HG03196 (cell line): ENCODE measurements around the gene FBLIM1.
"Not testable (repeated sequence)": the region's sequence is repeated elsewhere in the genome, so short reads cannot be mapped to it uniquely, and the experiment has no call there.

ENCODE experiments used
- ATAC-seq: cut with Tn5 transposase; IDR thresholded peaks from one replicate; pipeline ENCODE4 v1.9.1; 2021; ENCODE audit not compliant: unreplicated experiment

The FBLIM1 gene

GRCh38 chr1:15807549-15807948, 49.0 kb downstream of the FBLIM1 start, which contains the start of gene UQCRHL:
TSS of gene UQCRHL (minus strand) at chr1:15807649. CDS start at chr1:15807649, 0 bp downstream.
- not testable (repeated sequence) for ATAC-seq

GRCh38 chr1:15808955-15809354, 50.4 kb downstream of the FBLIM1 start:
- ATAC-seq: no peak

- no peak for ATAC-seq
These were observed 51.5 kb downstream of the FBLIM1 start for GRCh38 chr1:15810073-15810472.

GRCh38 chr1:15816674-15817073, 58.1 kb downstream of the FBLIM1 start:
- ATAC-seq: no peak

- no peak for ATAC-seq
These were observed 61.9 kb downstream of the FBLIM1 start for GRCh38 chr1:15820478-15820877.

- ATAC-seq: no peak
These were observed 67.2 kb downstream of the FBLIM1 start for GRCh38 chr1:15825800-15826199.

- ATAC-seq: no peak
These were observed 68.4 kb downstream of the FBLIM1 start for GRCh38 chr1:15826810-15827507.

- ATAC-seq: not testable (repeated sequence)
These were observed 69.0 kb downstream of the FBLIM1 start for GRCh38 chr1:15827567-15827966.

- ATAC-seq: not testable (repeated sequence)
These were observed 70.3 kb downstream of the FBLIM1 start for GRCh38 chr1:15828931-15829330.

GRCh38 chr1:15830258-15830657, 71.7 kb downstream of the FBLIM1 start:
- no peak for ATAC-seq

- ATAC-seq: no peak
These were observed 74.6 kb downstream of the FBLIM1 start for GRCh38 chr1:15833069-15833679.

GRCh38 chr1:15833842-15834405, 75.3 kb downstream of the FBLIM1 start:
- no peak for ATAC-seq

GRCh38 chr1:15834406-15835204, 76.0 kb downstream of the FBLIM1 start:
- peak; percentile 49 for ATAC-seq

- peak; percentile 5 for ATAC-seq
These were observed 76.7 kb downstream of the FBLIM1 start for GRCh38 chr1:15835205-15835740.

- ATAC-seq: peak; percentile 62
These were observed 77.3 kb downstream of the FBLIM1 start for GRCh38 chr1:15835741-15836510.
